ENCODE data around the gene FOXN1. TPM values are rescaled to one million over a fixed set of nuclear protein-coding genes. Genes with fewer than 3 reads are reported as not detected.

The FOXN1 gene
- total and polyA plus RNA-seq, 2 of the 4 experiments (the other 2 are of a cell fraction) = not detected

- H3K9me1 ChIP-seq (ENCODE audit: insufficient read depth, low read length) = no peaks in the 10 kb centered on the region
- H4K5ac ChIP-seq (ENCODE audit: low read depth, low read length) = no peak overlapping the region
- no peak overlapping the region for H2AK9ac ChIP-seq (replicated peaks; ENCODE audit: low read depth, low read length, poor library complexity)
- H3K9ac ChIP-seq (ENCODE audit: low read depth, low read length) = no peak overlapping the region
- no peak overlapping the region for H2AK5ac ChIP-seq (ENCODE audit: low read depth, low read length)
- peaks cover 1% of the 10 kb centered on the region; the same call in 1 of the 2 replicates for H3K4me1 ChIP-seq (ENCODE audit: control insufficient read depth, insufficient read depth, low read length)
- no peak overlapping the region for H3K14ac ChIP-seq (replicated peaks; ENCODE audit: low read depth, low read length)
- TF ChIP-seq RAD21 (IDR thresholded peaks at IDR 0.05; ENCODE audit: low read length) = no peak
- TF ChIP-seq CTCF (conservative IDR thresholded peaks at IDR 0.05; ENCODE audit: low read depth, low read length) = no peak
- no peak for TF ChIP-seq MAFK (IDR thresholded peaks at IDR 0.05; ENCODE audit: low read depth, low read length)
- no peak for TF ChIP-seq FOS (IDR thresholded peaks at IDR 0.05; ENCODE audit: low read depth, low read length)
- TF ChIP-seq SMC3 (IDR thresholded peaks at IDR 0.05; ENCODE audit: low read depth, low read length) = no peak
- no peak for TF ChIP-seq POLR2A (IDR thresholded peaks at IDR 0.05; ENCODE audit: low read depth, low read length)
- TF ChIP-seq BHLHE40 (IDR thresholded peaks at IDR 0.05; ENCODE audit: low read depth, low read length) = no peak
- no peak for TF ChIP-seq USF2 (IDR thresholded peaks at IDR 0.05; ENCODE audit: low read depth, low read length)
- no peak for TF ChIP-seq NFE2L2 (IDR thresholded peaks at IDR 0.05; ENCODE audit: low read depth, low read length)
- no peak for TF ChIP-seq CHD1 (IDR thresholded peaks at IDR 0.05; ENCODE audit: low read depth, low read length)
- no peak for TF ChIP-seq RFX5 (IDR thresholded peaks at IDR 0.05; ENCODE audit: low read depth, low read length)
- TF ChIP-seq CEBPB (IDR thresholded peaks at IDR 0.05; ENCODE audit: low read depth, low read length) = no peak
- TF ChIP-seq MXI1 (IDR thresholded peaks at IDR 0.05; ENCODE audit: borderline replicate concordance, low read depth, low read length) = no peak
- no peak for TF ChIP-seq ELK1 (IDR thresholded peaks at IDR 0.05; ENCODE audit: borderline replicate concordance, low read depth, low read length)
- TF ChIP-seq MAZ (IDR thresholded peaks at IDR 0.05; ENCODE audit: borderline replicate concordance, low read depth, low read length) = no peak
- H4K91ac ChIP-seq (ENCODE audit: insufficient read depth, low read depth, low read length) = no peak overlapping the region
- H2AFZ ChIP-seq (replicated peaks; ENCODE audit: low read length, poor library complexity) = no peak overlapping the region
- ChIA-PET POLR2A (ENCODE audit: unreplicated experiment) (interaction anchor here (0.6 kb wide), 2 partner anchors 9 to 12 kb away, joined by 3 to 4 read pairs; no protein-coding TSS in a partner anchor), CTCF (no interaction called here)
- H3K27me3 ChIP-seq (ENCODE audit: control insufficient read depth, insufficient read depth, low read length) = peaks cover 56% of the 10 kb centered on the region
- H3K4me3 ChIP-seq (ENCODE audit: insufficient read depth, low read depth, low read length) = no peak overlapping the region
- dilution Hi-C loops (cut with HindIII; ENCODE audit: low sequenced_read_pairs, unreplicated experiment) (no loop called here), in situ Hi-C loops (cut with MboI; ENCODE audit: low sequenced_read_pairs) (no loop called here), intact Hi-C loops (cut with micrococcal nuclease) (no loop called here)
- ATAC-seq (ENCODE audit: low read depth) (no peak), DNase-seq (no peak)
- no peaks in the 10 kb centered on the region for H4K20me1 ChIP-seq (ENCODE audit: insufficient read depth, low read length)
- 25% methylated on average over 5 of the region's 15 CpGs; no CpG with 5 or more reads in 1 of the 2 experiments for WGBS, 2 experiments (ENCODE audit: extremely low coverage in 2 of 2, insufficient read length in 1 of 2)
- H4K8ac ChIP-seq (ENCODE audit: low read depth in 2 of 2, low read length in 2 of 2) = no peak overlapping the region
- H2BK20ac ChIP-seq (ENCODE audit: low read depth, low read length) = no peak overlapping the region
- no peak overlapping the region for H3K27ac ChIP-seq (ENCODE audit: insufficient read depth, low read length)
- no peak overlapping the region for H3K18ac ChIP-seq (ENCODE audit: low read depth, low read length)
- H2BK120ac ChIP-seq (ENCODE audit: low read depth, low read length) = no peak overlapping the region
- no TSS peak for BruUV-seq (replicated peaks)
- no peak overlapping the region for H3K4me2 ChIP-seq (ENCODE audit: low read depth, low read length)
- H2BK15ac ChIP-seq (ENCODE audit: low read depth, low read length) = no peak overlapping the region
- H2BK5ac ChIP-seq (ENCODE audit: low read depth, low read length, poor library complexity, severe bottlenecking) = no peak overlapping the region
- H3K4ac ChIP-seq (ENCODE audit: low read depth, low read length) = no peak overlapping the region
- H3K23ac ChIP-seq (ENCODE audit: low read depth, low read length) = no peak overlapping the region
- no peak overlapping the region for H3K56ac ChIP-seq (ENCODE audit: extremely low read depth, insufficient read depth, low read length)
- H3K79me1 ChIP-seq (ENCODE audit: low read depth in 1 of 2, low read length in 2 of 2) = no peaks in the 10 kb centered on the region
- no peaks in the 10 kb centered on the region for H3K36me3 ChIP-seq (ENCODE audit: control insufficient read depth, insufficient read depth, low read length)
- H3K9me3 ChIP-seq (ENCODE audit: control insufficient read depth, insufficient read depth, low read length) = no peaks in the 10 kb centered on the region
These were observed 34.4 kb upstream of the FOXN1 start for GRCh38 chr17:28471531-28472342.
